Mucosa of gallbladder (tissue), 1 donor: ENCODE results near the gene SH3BGRL3. TPM values are rescaled to one million over a fixed set of nuclear protein-coding genes. Genes with fewer than 3 reads are reported as not detected.

ENCODE experiments used
- DNase-seq: peaks from one replicate; pipeline ENCODE4 v3.0.0-alpha.2; 2020; ENCODE audit warnings: low spot score
- total RNA-seq: library from RNA; stranded (reverse); gene quantifications from one replicate; pipeline ENCODE4 v1.2.1, GENCODE V29; 2021
- donor health status: DM: no; HTN: no; CAD: no.

Gene SH3BGRL3
- total RNA-seq, 1 donor from 2014 or later, result 133 TPM

DNA sequence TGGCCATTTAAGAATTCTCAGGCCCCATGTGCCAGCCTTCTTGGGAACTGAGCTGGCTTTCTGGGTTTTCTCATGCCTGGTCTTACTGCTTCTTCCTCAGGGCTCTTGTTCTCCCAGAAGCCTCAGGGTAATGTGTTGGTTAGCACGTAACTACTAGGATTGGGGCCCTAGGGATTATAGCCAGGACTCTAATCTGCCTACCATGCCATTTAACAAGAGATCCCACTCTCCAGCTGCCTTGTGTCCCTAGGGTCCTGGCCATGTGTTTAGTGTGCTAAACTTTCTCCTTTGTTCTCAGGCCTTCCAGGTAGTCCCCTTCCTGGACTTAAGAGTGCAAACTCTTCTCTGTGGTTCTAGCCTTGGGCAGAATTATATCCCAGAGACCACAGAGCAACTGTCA, 2.2 kb upstream of the SH3BGRL3 start:
- DNase-seq, result no peak

DNA sequence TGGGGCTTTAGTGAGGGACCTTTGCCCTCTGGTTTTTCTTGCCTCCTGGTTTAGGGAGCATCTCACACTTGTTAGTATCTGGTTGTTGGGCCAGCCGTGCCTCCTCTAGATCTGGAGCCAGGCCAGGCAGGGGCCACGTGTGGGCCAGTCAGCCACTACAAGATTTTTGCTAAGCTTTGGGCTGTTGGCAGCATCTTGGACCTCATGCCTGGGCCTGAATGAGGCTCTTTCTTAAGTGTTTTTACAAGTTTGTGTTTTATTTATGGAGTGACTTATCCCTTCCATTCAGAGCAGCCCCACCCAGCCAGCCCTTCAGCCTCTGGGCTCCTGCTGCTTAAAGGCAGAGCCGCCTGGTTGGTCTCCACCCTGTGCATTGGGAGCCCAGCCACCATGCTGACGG, 1.6 kb upstream of the SH3BGRL3 start:
- no peak for DNase-seq

GRCh38 chr1:26278724-26279455, 996 bp upstream of the SH3BGRL3 start:
- DNase-seq, result no peak

GRCh38 chr1:26280333-26281042, 602 bp downstream of the SH3BGRL3 start:
- DNase-seq, result no peak

- no peak for DNase-seq
Observed at GRCh38 chr1:26281091-26281958, 1.4 kb downstream of the SH3BGRL3 start.

GRCh38 chr1:26281971-26282370, 2.1 kb downstream of the SH3BGRL3 start:
- DNase-seq, result no peak

DNA sequence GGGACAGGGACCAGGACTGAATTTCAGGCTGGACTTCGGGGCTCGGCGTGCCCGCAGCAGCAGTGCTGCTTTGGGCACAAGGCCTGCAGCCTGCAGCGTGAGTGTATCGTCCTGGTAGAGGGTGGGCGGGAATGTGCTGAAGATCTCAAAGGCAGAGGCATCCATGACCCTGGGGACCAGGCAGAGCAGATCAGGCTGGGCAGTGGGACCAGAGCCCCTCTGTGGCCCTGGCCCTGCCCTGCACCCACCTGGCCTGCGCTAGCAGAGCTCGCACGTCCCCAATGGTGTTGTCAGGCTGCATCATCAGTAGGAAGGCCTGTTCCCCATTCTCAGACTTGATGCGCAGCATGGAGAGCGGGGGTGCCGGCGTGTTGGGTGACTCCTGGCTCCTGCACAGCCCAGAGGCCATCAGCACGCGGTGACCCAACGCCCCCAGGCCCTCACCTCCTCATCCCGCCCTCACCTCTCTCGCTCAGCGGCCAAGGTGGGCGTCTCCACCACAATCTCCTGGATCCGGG, 2.6 kb downstream of the SH3BGRL3 start:
- DNase-seq, result no peak

DNA sequence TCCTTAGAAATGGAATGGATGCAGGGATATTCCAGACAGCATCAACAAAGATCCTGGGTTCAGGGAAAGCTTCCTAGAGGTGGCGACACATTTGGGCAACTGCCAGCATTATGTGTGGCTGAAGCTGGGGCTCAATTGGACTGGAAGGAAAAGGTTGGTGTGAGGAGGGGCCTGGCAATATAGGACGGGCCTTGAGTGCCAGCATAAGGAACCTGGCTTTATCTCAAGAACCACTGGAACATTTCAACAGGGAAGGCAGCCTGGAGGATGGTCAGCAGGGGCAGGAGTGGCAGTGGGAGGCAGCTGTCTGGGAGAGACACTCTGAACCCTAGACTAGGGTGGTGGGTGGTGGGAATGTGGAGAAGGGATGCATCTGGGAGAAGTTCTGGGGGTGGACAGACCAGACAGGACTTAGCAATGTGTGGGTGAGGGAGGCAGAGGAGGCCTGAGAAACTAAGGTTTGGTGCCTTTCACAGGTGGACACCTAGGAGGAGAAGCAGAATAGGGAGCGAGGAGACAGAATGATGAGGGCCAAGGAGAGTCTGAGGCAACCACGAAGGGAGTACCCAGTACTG, 3.5 kb downstream of the SH3BGRL3 start:
- no peak for DNase-seq

- no peak for DNase-seq
Observed at GRCh38 chr1:26283871-26284596, 4.1 kb downstream of the SH3BGRL3 start.

- peak; percentile 78 for DNase-seq
Observed at GRCh38 chr1:26284597-26285347, 4.9 kb downstream of the SH3BGRL3 start.

GRCh38 chr1:26285366-26286063, 5.6 kb downstream of the SH3BGRL3 start:
- no peak for DNase-seq

DNA sequence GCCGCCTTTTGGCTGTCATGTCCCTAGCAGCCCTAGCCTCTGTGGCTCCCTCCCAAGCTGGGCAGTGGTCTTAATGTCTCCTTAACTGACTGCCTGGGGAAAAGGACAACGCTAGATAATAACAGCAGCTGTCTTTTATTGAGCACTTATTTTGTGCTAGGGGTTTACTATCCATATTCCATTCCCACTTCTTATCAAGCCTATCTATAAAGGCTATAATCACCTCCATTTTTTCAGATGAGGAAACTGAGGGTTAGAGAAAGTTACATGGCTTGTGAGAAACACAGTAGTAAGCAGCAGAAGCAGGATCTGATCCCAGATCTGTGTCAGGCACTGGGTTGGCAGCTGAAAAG, 6.2 kb downstream of the SH3BGRL3 start:
- no peak for DNase-seq

DNA sequence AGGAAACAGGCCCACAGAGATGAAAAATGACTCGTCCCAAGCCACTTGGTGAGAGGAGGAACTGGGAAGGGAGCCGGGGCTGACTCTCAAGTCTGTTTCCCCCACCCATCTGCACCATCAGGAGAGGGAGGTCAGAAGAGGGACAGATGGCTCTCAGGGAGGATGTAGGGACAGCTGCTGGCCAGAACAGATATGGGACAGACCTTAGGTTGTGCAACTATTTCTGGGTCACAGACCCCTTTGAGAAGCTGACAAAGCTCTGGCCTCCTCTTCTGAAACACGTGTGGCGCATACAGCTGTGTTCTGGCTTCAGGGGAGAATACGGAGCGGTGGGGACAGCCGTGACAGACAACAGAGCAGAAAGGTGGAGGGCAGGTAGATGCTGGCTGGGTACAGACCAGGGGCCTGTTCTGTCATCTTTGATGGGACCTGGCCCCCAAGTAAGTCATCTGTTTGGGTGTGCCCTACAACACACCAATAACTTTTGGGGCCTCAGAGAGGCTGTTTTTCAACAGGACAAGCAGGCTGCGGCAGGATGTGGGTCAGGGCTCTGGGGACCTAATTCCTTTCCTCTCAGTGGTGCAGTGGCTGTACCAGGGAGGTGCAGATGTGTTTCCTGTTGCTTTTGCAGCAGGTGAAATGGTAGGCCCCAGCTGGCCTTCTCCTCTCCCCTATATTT, 7.3 kb downstream of the SH3BGRL3 start:
- DNase-seq, result no peak

DNA sequence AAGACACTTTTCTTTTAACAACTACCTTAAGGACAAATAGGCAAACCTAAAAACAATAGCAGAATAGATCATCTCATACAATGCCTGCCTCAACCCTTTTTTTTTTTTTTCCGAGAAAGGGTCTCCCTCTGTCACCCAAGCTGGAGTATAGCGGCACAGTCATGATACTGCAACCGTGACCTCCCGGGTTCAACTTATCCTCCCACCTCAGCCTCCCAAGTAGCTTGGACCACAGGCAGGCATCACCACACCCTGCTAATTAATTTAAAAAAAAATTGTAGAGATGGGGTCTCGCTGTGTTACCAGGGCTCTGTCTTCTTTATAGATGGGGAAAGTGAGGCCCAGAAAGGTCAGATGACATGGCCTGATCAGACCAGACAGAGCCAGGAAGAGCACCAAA, 7.9 kb downstream of the SH3BGRL3 start:
- DNase-seq, result no peak

DNA sequence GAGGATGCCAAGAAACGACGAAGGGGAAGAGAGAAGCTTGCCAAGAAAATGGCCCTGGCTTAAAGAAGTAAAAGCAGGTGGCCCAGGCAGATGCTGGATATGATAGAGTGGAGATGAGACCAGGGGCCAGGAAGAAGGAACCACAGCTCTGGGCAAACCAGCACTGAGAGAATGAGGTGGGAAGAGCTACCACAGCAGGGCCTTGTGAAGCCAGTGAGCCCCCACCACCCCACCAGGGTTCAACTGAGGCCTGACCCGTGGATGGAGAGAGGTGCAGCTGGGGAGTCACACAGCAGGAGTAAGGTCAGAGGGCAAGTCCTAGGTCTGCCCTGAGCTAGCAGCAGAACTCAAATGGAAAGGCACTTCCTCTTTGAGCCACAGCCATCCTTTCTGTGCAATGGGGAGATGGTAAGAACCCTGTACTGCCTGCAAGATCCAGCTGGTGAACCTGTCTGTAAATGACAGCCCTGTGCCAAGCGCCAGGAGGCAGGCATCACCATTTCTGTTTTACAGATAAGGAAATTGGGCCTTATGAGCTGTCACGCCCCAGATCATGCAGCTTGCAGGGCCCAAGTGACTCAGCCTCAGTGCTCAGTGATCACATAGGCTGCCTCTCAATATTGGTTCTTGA, 8.5 kb downstream of the SH3BGRL3 start:
- no peak for DNase-seq

DNA sequence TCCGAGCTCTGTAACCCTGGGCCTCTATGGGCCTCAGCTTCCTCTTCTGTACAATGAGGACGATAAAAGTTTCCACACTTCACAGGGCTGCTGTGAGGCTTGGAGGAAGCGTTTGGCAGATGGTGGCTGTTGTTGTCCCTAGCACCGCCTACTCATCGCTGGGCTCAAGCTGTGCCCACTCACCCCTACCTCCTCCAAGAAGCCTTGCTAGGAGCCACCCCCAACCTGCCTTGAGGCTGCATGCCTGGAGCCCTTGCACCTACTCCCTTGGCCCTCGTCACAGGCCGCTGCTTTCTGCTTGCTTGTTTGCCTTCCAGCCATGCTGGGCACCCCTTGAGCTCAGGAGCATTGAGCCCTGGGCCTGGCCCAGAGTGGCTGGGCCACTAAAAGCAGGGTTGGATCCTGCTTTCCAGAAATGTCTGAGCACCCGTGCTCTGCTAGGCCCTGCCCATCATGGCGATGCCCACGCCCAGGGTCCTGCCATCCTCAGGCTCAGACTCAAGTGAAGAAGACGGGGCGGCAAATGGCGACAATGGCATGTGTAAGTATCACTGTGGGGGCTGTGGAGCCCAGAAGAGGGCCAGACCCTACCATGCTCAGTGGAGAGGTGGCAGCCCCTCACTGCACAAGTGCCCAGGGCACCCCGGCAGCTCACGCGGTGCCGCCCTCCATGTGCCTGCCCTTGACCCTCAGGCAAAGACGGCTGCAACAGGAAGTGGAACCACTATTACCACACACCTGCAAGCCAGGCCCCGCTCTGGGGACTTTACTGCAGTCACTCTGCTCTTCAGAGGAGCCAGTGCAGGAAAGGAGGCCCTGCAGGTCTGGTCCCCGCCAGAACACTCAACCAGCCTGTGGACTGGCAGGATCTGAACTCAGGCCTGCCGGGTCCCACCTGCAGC, 9.5 kb downstream of the SH3BGRL3 start:
- DNase-seq, result no peak

DNA sequence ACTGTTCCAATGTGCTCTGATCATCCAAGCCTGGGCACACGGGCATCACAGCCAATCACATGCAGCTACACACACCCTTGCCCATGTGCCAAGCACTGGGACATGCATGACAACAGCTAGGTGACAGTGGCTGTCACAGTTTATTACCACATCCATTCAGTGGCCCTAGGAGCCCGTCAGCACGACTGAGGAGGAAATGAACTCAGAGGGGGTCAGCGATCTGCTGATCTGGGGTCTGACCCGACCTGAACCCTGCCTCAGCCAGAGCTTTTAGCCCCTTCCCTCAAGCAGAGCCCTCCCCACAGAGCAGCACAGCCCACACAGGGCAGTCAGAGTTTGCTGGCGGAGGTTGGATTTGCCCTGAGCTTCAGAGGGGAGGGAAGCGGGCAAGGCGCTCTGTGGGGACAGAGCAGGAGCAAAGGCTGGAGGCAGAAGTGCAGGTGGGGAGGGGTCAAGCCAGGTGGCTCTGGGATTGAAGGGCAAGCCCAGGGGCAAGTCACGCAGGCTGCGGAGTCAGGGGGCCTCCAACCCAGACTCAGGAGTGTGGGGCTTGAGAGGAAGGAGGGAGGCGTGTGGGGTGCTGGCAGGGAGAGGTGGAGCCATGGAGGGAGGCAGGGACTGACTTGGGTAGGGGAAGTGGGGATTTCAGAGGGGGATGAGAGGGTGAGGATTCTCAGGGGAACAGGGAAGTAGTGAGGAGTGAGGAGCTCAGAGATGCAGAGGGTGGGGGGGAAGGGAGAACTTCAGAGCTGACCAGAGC, 10.4 kb downstream of the SH3BGRL3 start:
- DNase-seq, result no peak
